Endometrial microvascular endothelial cells (primary cell): Measurements from ENCODE around the gene AKAP5. TPM values are rescaled to one million over a fixed set of nuclear protein-coding genes. Genes with fewer than 3 reads are reported as not detected.

ENCODE experiments used
- in situ Hi-C: cut with HindIII; loops from 2 replicates; pipeline ENCODE4 v1.10.0; 2017; ENCODE audit warnings: low sequenced_read_pairs, low pct_unique_long_range_greater_than_20kb; ENCODE audit errors: inconsistent ontology term
- total RNA-seq: library from RNA; depleted of rRNA; stranded (reverse); fragments of >200 nt; gene quantifications from one replicate; pipeline ENCODE4 v1.2.3, GENCODE V29; 2015; ENCODE audit errors: inconsistent ontology term

Gene AKAP5
- 0.56 TPM for total RNA-seq

DNA sequence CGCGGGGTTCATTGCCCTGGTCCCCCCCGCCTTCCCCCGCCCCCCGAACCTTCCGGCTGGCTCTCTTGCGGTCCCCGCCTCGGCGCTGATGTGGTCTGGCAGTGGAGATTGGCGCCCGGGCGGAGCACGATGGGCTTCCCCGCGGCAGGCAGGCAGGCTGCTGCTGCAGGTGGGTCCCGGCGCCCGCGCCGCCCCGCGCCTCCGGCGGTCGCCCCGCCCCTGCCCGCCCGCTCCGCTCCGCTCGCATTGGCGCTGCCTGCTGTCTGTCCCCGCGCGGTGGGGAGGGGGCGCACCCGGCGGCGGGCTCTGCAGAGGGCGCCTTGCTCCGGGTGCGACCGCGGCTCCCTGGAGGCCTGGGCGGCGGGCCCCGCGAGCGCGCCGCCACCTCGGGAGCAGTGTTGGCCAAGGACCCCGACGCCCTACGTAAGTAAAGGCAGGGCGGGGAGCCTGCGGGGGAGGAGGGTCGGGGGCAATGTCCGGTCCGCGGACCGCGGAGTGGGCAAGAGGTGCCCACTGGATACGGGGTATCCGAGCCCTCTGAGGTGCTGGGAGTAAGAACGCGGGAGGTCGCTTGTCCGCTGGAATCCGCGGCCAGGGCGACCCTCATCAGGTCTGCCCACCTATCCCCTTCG lies at the start of gene AKAP5:
Gene AKAP5 (plus strand): TSS at position 309 of the 632 bp plus-strand sequence. CDS start 2,896 bp downstream, outside the sequence.
- in situ Hi-C loops: no loop called here

DNA sequence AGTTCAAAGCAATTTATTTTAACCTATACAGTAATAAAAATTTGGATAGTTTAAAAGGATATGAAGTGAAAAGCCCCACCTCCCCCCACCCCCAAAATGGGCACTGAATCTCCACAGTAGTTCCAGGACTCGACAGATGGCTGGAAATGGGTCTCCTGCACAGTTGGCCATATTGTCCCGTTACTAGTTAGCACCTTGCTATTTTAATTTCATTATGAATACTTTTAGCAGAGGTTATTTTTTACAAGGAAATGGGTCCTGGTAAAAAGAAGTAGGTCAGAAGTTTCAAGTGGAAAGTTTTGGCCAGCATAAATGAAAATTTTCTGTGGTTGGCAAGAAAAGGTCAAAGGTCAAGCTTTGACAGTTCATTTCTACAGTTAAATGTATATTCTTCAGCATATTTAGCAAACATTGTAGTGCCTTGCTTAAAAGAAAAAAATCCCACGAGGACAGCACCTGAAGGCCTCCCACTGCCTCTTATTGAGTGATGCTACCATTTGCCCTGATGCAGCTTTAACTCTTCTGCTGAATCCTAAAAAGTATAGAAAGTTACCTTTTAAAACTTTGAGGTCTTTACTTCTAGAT lies 48.9 kb upstream of the AKAP5 start:
- in situ Hi-C loops: no loop called here

DNA sequence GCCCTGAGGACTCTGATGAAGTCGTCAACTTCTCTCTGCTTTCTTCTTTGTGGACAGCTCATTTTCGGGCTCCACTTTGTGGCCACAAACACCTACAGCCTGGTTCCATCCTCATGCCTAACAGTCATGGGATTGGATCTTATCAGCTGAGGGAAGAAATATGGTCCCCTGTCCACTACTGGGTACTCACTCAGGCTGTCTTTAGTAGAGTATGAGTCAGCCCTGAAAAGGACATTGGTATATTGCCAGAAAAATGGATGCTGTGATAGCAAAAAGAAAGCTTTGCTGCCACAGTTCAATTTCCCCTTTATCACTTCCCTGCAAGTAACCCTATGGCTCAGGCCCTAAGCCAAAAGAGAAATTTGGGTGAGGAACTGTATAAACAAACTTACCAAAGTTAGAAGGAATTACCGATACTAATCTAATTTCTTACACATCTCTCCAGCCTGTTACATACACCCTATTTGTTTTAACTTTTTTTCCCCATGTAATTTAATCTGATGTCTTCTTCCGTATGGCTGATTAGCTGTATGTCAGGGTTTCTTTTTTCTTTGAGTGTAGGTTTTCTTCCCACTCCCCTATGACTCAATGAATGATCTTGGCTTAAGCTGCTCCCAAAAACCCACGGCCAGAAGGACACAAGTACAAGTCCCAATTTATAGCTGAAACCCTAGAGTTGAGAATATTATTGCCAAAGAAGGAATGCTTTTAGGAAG lies 48.1 kb upstream of the AKAP5 start:
- in situ Hi-C loops: no loop called here

- in situ Hi-C loops: no loop called here
Observed at GRCh38 chr14:64417771-64418125, 47.6 kb upstream of the AKAP5 start.

- in situ Hi-C loops: no loop called here
Observed at GRCh38 chr14:64419003-64419402, 46.3 kb upstream of the AKAP5 start.

DNA sequence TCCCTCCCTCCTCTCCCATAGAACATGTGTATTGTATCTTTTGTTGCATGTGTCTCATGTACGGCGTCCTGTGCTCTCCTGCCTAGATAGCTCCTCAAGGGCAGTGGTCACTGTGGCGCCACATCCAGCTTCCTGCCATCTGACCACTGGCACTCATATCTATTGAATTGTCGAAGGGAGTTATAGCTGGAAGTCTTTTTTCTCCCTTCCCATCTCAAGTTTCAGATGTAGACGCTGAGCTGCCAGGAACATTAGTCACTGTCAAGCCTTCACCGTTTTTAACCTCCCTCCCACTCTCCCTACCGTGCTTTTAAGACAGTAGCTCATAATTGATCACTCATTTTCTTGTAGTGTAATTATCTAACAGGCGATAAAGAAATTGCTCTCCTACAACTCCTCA lies 44.1 kb upstream of the AKAP5 start:
- in situ Hi-C loops: no loop called here

DNA sequence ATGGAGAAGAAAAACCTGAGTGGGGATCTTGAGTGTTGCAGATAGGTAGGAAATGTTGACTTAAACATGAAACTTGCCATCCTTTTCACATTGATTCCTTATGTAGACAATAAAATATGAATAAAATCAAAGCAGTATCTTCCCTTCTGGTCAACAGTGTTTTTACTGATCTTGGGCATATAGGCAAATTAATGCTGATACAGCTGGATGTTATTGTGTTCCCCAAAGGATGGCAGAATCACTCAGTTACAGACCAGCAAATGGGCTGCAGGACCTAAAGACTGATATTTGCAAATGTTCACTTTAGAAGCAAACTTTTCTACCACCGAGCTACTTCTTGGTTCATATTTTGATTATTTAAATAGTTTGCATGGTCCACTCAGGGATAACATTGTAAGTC lies 43.3 kb upstream of the AKAP5 start:
- in situ Hi-C loops: no loop called here

- in situ Hi-C loops: no loop called here
Observed at GRCh38 chr14:64422756-64423155, 42.5 kb upstream of the AKAP5 start.

DNA sequence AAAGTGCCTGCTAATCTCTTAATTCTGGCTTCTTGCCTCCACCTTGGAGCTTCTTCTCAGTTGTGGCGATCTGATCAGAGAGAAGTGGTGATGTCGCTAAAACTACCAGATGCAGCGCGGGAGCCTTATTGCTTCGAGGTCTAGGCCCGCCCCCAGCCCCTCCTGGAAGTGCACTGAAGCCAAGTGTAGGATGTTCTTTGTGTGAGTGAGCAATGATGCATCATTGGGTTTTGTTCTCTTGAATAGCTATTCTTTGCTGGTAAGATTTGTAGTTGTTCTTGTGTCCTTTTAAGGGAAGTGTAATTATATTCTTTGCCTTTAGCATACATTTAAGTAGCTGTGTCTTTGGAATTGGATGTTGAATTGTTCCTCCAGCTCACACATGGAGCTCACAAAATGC lies 41.3 kb upstream of the AKAP5 start:
- in situ Hi-C loops: no loop called here

GRCh38 chr14:64434528-64434927 lies 30.8 kb upstream of the AKAP5 start:
- in situ Hi-C loops: no loop called here

DNA sequence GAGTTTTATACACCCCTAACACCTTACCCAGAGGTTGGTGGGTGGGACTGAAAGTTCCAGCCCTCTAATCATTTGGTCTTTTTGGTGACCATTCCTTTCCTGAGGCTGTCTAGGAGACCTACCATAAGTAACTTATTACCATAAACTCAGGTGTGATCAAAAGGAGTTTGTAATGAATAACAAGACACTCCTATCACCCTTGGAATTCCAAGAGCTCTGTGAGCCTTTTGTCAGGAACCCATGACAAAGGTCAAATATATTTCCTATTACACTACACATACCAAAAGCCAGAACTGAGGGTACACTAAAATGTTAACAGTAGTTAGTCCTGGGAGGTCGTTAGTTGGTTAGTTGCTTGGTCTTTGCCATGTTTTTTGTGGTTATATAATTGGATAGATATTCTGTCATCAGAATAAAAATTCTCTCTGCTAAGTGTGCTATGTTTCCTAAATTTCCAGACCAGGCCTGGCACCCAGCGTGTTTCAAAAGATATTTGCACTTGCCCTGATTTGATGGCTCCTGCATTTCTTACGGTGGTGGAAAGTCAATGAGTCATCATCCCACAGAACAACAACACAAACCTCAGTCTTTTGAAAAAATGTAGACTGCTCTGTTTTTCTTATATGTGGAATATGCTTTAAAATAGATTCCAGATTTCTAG lies 27.0 kb upstream of the AKAP5 start:
- in situ Hi-C loops: no loop called here

DNA sequence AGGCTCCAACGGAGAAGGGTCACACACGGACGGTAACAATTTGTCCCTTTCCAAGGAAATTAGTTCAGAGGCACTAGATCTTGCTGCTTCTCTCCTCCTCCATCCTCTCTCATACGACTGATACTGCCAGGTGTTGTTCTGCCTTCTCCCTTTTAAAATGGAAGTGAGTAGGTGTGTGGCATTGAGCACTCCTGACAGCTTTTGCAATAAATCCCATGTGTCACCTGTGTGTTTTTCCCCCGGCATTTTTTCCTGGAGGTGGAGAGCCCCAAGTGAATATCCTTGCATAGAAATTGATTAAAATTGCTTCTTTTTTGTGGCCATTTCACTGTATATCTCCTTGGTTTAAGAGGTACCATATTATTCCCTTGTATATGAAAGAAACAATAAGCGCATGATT lies 26.2 kb upstream of the AKAP5 start:
- in situ Hi-C loops: no loop called here

DNA sequence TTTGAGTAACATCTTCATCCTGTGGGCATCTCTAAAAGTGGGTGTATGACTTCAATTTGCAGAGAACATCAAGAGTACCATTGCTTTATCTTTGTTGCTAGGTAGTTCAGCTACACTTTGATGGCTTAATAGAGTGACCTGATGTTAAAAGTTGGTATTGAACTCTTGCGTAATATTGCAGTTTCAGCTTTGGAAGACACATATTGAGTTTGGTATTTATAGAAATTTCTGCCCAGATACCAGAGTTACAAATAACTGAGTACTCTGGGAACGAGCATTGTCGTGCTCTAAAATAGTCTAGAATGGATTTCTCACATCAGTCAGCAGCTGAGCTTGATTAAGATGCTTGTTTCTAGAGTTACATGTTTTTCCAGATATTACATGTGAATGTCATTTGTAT lies 24.8 kb upstream of the AKAP5 start:
- in situ Hi-C loops: no loop called here

- in situ Hi-C loops: no loop called here
Observed at GRCh38 chr14:64442300-64442988, 22.9 kb upstream of the AKAP5 start.

DNA sequence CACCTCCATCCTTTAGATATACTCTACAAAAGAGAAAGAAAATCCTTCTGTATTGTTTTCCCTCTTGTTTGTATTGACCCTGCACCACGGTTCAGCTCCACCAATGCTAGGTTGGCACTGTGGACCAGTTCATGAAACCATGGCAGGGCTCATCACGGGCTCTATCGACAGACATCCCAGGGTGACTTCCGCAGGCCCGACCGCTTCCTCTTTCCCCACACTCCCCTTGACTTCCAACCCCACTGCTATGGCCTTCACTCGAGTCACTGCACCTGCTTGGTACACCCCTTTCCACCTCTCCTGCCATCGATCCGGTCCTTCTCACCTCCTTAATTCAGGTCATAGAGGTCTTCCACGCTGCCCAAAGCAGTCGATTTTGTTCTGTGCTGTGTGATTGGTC lies 21.2 kb upstream of the AKAP5 start:
- in situ Hi-C loops: no loop called here

DNA sequence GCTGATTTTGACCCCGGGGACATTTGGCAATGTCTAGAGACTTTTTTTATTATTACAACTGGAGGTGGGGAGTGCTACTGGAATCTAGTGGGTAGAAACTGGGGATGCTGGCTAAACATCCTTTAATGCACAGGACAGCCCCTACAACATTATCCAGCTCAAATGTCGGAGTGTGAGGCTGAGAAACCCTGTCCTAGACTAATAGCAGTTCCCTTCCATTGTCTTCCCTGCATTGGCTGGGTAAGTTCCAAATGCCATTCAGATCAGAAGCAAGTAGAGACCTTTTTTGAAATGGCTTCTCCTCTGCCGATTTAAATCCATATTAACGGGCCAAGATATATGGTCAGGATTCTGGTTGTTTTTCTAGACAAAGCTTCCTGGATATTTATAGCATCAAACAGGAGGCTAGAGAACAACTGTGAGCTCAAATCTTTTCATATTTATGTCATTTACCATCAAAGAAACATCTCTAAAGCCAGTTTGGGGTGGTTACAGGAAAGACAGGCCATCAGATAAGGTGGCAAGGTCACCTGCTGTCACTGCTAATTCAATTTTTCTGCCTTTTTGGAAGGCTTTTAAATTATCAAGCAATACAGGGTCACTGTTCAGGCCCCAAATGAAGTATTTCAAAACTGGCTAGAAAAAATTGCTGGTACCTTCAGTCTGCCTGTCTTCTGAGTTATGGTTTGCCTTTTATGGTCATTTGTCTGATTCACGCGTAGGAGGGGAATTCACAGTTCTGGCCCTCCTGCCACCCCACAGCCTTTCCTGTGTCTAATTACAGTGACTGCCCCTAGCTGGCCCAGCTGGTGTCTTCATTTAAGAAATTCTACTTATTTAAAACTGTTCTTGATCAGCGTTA lies 20.1 kb upstream of the AKAP5 start:
- in situ Hi-C loops: no loop called here

- in situ Hi-C loops: no loop called here
Observed at GRCh38 chr14:64447876-64448670, 17.2 kb upstream of the AKAP5 start.

- in situ Hi-C loops: no loop called here
Observed at GRCh38 chr14:64450255-64450654, 15.0 kb upstream of the AKAP5 start.
